GM21786 (cell line): ENCODE data around the gene ANKRD11.

Source experiments
- ATAC-seq: cut with Tn5 transposase; IDR thresholded peaks from one replicate; pipeline ENCODE4 v1.9.1; 2021; ENCODE audit not compliant: unreplicated experiment

Gene ANKRD11

DNA sequence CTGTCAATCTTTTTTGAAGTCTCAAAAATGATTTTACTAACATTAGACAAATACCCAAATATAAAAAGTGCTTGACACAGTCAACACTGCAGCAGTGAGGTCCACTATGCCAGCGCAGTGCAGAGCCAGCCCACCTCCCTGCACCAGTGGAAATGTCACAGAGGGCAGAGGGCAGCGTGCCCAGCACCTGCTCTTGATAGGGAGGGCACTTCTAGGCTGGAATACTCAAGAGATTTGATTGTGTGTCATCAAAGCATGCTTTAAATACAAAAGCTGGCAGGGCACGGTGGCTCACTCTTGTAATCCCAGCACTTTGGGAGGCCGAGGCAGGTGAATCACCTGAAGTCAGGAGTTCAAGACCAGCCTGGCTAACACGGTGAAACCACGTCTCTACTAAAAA, 136.0 kb downstream of the ANKRD11 start:
- no peak for ATAC-seq

DNA sequence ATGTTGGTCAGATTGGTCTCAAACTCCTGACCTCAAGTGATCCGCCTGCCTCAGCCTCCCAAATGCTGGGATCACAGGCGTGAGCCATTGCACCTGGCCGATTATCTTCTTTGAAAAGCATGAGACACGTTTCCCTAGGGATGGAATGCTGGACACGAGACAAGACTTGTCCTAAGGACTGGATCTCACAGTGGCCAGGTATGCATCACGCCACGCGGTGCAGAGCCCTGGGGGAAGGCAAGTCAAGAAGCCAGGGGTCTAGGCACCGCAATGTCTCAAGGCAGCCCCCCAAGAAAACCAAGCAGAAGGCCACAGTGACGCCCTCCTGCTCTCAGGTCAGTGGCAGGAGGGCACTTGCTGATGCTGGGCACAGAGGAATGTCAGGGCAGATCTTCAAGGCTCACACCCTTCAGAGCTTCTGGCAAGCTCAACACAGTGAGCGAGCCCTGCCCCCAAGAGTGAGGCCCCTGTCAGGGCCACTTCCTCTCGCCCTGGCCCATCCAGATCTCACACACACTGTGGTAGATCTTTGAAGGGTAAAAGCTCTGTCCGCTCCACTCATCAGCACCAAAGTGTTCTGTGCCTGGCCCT, 138.2 kb downstream of the ANKRD11 start:
- ATAC-seq = no peak

- ATAC-seq = no peak
Observed at GRCh38 chr16:89351645-89352044, 138.7 kb downstream of the ANKRD11 start.

DNA sequence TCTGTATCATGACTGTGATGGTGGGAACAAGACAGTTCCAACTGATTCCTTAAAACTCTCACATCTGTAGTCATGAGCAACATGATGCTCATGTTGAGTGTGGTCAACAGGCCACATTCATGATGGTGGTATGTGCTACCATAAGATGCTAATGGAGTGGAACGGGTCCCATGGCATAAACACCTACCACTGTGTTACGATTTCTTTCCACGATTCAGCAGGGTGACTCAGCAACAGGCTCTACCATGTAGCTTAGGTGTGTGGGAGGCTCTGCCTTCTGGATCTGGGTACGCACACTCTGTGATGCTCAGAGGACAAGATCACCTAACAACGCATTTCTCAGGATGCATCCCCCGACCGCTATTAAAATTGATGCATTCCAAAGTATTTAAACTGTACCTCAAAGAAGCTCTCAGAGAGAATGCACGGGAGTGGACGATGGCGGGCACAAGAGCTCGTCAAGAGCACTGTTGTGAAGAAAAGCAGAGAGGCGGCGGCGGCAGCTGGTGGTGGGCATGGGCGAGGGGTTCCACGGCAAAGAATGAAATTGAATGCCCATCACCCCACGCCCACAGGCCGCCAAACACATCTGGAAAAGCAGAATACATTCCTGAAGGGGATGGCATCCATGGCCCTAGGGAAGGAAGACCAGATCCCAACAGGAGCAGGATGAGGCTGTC, 139.5 kb downstream of the ANKRD11 start:
- ATAC-seq = no peak

GRCh38 chr16:89349947-89350633, 140.3 kb downstream of the ANKRD11 start:
- no peak for ATAC-seq

DNA sequence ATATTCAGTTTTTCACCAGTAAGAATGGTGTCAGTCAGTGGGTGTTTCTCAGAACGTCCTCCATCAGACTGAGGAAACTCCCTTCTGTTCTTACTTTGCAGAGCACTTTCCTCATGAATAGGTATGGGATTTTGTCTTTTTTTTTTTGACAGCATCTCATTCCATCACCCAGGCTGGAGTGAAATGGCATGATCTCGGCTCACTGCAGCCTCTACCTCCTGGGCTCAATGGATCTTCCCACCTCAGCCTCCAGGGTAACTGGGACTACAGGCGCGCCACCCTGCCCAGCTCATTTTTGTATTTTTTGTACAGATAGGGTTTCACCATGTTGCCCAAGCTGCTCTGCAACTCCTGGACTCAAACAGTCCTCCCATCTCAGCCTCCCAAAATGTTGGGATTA, 142.6 kb downstream of the ANKRD11 start:
- no peak for ATAC-seq

GRCh38 chr16:89346869-89347268, 143.5 kb downstream of the ANKRD11 start:
- no peak for ATAC-seq

DNA sequence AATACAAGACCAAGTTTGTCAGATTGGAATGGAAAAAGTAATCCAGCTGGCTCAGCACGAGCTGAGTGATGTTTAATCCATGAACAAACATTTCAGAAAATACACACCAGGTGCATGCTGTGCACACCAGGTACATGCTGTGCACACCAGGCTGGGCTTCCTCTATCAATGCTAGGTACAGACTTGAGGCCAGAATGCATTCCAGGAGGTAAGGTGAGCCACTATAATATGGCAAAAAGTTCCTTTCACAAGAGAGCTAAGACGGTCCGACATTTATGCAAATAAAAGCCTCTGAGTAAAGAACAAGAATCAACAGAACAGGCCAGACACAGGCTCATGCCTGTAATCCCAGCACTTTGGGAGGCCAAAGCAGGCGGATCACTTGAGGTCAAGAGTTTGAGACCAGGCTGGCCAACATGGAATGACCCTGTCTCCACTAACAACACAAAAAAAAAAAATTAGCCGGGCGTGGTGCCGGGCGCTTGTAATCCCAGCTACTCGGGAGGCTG, 144.7 kb downstream of the ANKRD11 start:
- ATAC-seq = no peak

GRCh38 chr16:89344846-89345611, 145.3 kb downstream of the ANKRD11 start:
- no peak for ATAC-seq

DNA sequence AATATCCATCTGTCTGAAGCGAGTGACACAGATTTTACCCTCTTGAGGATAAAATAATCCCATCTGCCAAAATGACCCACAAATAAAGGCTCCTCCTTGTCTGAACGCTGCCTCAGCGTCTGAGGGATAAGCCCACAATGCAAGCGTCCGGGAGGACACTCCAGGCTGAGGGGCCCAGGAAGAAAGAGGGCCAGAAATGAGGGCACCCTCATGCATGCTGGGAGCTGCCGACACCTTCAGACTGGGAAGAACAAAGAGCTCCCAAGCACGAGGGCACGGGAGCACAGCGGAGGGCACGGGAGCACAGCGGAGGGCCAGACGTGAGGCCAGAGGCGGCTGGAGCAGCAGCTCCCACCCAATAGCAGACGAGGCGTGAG, 145.9 kb downstream of the ANKRD11 start:
- ATAC-seq = no peak

- ATAC-seq = no peak
Observed at GRCh38 chr16:89343501-89344457, 146.6 kb downstream of the ANKRD11 start.

DNA sequence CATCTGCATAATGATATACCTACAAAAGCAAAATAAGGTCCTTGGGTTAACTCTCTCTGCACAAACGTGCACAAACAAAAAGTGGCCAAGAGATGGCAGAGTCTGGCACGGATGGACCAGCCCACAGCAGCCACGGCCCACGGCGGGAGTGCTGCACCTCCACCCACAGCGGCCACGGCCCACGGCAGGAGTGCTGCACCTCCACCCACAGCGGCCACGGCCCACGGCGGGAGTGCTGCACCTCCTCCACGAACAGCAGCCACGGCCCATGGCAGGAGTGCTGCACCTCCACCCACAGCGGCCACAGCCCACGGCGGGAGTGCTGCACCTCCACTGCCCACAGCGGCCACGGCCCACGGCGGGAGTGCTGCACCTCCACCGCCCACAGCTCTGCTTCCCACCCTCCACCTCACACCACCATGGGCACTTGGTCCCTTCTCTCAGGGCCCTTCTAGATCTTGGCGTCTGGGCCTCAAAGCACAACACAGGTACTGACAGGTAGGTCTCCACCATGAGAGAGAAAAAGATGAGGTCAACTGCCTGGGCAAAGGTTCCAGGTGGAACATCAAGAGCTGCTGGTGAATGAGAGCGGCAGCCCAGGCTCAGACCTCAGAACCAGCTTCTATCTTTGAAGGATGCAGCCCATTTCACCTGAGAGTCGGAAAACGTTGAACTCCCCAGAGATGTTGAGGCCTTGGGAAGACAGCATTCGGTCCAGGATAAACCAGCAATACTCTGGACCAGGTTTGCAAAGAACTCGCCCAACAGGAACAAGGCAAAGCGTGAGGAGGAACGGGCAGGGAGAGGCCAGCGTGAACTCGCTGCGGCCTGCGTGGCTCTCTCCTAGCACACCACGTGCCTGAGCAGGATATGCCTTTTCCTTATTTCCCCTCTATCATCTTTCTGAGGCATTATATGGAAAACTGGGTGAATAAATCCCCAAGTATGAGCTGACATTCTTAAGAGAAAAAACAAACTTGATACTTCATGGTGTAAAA, 148.4 kb downstream of the ANKRD11 start:
- ATAC-seq = no peak

DNA sequence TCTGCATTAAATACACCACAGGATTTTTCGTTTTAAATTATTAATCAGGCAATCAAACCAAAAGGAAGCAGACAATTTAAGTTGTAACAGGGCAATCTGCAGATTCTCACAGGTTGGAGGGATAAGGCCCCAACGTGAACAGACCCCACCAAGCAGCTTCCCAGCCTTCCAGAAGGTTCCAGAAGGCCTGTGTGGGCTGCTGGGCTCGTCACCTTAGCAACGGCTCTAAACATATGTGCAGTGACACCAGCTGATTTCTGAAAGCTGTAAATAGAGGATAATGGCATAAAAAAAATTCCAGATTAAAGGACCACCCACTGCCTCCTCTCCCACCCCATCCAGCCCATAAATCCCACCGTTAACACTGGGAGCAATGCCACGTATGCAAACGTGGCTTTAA, 149.1 kb downstream of the ANKRD11 start:
- no peak for ATAC-seq

GRCh38 chr16:89338863-89339262, 151.5 kb downstream of the ANKRD11 start:
- no peak for ATAC-seq

DNA sequence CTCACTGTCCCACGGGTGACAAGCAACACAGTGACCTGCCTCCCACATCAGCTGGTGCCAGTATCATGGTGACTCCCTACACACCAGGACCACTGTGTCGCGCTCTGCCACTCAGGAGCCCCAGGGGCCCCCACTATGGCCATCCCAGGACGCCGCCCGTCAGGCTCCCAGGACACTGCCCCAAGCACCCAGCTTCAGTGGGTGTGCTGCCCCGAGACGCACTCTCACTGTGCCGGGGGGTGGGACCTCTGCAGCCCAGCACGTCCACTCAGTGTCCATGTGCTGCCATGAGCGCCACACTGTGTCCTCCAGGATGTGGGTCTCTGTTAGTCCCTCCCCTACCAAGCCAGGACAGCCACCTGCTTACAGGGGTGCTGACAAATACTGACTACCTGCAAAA, 152.4 kb downstream of the ANKRD11 start:
- no peak for ATAC-seq

DNA sequence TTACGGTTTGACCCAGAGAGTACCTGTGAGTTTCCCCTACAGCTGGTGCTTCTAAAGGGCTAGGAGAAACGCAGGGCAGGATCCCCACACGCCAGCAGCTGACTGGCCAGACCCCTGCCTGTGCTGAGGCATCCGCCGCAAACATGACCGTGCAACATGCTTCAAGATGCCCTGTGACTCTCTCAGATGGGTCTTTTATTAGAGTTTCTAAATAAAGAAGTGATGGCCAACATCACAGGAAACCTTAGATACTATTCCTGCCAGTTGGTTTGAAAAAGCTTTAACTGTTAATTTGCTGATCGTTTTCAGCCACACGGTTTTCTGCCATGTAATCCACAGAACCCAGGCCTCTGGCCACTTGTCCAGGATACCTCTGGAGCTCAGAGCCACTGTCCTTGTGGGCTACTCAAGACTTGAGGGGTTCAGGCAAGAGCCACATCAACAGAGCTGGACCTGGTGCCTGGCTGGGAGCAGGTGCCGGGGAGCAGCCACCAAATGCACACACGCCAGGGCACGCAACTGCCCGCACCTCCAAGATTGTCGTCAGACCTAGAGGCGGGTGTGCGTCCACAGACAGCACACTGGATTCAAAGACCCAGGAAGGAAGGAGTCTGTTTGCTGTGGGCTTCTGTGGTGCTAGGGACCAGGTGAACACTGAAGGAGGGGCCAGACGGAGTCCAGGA, 154.4 kb downstream of the ANKRD11 start:
- ATAC-seq = no peak

- no peak for ATAC-seq
Observed at GRCh38 chr16:89334988-89335802, 155.2 kb downstream of the ANKRD11 start.

DNA sequence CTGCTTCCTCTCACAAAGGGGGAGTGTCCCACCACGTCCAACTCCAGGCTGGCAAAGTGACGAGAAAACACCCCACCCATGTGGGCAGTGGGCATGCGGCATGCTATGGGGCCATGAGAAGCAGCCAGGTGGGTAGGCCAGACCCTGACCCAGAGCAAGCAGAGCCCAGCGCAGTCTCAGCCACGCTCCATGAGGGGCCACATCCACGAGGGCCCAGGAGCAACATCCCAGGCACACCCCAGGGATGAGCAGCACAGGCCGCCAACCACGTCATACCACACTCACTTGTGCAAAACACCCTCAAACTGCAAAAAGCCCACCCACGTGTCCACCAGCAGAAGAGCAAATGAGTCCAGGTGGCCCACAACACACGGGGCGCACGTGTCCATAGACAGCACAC, 155.9 kb downstream of the ANKRD11 start:
- ATAC-seq = no peak
